ENCODE results near the gene FBXL7.

Gene FBXL7

DNA sequence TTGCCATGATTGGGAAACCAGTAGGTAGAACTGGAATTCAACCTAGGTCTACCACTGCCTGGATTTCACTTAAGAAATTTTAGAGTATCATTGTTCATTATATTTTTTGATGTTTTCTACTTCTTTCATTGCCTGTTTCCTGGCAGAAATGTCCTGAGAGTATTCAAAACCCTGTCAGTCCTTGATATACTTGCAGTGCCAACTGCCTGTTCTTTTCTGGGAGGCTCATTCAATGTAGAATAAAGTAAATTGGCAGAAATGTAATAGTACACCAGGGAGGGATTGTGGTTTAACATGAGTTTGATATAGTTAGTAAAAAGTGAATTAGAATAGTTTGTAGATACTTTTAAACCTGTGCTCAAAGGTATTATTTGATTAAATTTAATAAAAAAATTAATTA is 286.3 kb downstream of the FBXL7 start:
- DNase-seq: no peak

DNA sequence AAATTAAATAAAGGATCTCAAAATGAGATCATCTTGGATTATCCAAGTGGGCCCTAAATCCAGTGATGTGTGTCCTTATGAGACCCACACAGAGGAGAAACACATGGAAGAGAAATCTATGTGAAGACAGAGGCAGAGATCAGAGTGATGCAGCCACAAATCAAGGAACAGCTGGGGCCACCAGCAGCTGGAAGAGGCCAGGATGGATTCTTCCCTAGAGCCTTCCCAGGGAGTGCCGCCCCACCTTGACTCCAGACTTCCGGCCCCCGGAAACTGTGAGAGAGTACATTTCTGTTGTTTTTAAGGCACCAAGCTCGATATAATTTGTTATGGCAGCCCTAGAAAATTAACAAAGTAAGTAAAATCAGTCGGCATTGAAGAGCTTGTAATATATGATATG is 286.9 kb downstream of the FBXL7 start:
- no peak for DNase-seq

DNA sequence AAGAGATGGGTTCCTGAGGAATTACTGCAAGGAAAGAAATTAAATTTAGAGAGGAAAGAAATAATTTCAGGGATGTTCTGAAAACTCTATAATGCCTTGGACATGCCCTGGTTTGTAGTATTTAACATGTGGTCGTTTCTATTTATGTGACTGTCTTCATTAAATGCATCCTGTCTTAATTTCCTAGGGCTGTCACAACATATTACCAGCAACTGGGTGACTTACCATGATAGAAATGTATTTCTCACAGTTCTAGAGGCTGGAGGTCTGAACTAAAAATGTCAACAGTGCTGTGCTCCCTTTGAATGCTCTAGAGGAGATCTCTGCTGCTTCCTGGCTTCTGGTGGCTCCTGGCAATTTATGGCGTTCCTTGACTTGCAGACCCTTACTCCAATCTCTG is 287.7 kb downstream of the FBXL7 start:
- no peak for DNase-seq

DNA sequence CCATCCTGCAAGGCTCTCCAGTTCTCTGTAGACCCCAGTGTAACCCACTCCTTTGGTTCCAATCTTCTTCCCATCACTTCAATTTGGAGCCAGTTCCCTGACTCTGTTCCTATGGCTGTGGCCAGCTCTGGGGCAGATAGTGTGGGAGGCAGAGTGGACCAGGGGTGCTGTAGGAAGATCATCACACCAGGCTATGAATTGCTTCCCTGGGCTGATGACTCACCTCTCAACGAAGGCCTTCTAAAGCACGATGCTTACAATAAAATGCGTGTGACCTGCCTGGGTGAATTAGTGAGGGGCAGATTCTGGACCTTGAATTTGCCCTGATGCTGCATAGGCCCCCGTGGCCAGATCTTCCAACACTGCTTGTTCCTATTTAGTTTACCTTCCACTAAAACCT is 289.7 kb downstream of the FBXL7 start:
- DNase-seq: no peak

DNA sequence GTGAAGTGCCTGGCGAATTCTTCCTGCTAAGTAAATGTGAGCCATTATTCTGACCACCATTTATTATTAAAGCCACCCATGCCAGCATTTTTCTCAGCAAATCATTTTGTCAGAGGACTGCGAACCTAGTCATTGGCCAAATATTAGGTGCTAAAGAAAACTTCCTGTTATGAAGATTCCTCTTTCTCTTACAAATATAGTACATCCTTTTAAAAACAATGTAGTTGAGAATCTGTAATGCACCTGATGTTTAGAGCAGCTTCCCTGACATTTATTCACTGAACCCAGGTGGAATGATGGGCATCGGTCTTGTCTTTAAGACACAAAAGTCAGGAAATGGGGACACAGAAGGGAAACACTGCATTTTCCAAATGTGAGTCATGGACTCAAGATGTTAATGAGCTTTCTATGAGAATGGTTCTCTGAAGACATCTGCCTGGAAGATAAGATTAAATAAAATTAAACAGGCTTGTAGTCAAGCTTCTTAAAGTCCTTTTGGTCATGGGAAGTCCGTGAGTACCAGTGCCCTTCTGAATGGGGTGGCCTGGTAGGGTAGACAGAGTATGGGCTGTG is 290.6 kb downstream of the FBXL7 start:
- DNase-seq: no peak

DNA sequence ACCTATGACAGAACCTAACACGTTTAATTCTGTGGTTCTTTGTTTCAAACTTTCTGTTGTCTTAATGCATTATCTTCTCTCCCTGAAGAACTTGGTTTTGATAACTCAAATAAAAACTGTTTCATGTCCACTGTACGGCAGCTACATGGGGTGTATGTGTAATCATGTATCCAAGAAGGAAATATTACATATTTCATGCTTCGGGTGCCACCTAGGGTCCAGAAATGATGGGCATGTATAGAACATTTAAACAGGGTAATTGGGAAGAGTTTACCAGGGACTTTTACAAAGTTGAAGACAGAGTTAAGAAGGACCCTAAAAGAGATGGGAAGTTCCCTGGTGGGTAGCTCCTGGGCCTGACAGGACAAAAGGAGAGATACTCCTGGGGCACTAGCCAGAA is 291.3 kb downstream of the FBXL7 start:
- no peak for DNase-seq

DNA sequence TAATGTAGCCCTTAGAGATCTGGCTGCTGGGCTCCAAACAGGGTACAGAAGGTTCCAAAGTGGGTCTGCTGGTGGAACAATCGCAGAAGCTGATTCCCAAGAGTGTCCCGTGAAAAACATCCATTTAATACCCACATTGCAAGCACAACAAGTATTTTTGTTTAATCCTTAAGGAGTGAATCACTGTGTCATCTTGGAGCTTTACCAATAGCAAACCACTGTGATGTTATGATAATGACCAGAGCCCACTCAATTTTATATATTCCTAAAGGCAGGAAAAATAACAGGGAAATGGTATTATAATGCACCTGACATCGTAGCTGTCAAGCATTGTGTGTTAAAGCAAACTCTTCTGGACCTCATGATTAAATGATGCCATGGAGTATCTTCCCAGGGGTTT is 291.9 kb downstream of the FBXL7 start:
- DNase-seq: no peak

DNA sequence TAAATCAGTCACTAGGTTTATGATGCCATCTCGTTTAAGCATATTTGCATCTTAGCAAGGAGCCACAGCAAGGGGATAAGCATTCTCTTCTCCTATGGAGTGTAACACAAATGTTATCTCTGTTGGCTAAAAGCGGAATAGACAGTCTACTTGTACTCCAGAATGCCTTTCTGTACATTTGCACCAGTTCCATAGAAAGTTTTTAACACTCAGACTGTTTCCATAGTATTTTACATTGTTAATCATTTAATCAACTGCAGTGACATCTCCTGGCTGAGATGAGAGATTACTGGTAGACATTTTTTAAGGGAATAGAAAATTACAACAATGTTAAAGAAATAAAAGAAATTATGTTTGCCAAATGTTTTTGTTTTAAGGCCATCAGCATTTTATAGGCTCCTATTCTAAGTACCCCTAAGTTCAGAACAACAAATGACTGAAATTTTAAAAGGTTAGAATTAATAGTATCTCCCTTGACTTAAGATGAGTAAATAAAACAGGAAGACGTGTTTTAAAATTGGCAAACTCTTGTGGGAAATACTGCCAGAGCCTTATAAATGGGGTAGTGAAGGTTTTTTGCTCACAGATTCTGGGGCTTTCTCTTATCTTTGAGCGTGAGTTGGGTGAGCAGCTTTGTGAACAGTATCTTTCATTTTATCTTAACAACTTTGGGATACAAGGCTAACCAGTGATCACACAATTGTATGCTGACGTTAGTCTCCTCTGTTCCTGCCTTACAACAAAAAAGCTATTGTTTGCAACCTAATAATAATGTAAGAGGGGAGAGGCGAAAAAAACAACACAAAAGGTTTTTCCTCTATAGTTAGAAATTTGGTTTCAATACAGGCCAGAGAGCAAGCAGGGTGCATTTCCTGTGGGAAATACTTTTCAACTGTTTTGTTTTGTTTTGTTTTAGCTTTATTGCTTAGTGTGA is 294.3 kb downstream of the FBXL7 start:
- no peak for DNase-seq

DNA sequence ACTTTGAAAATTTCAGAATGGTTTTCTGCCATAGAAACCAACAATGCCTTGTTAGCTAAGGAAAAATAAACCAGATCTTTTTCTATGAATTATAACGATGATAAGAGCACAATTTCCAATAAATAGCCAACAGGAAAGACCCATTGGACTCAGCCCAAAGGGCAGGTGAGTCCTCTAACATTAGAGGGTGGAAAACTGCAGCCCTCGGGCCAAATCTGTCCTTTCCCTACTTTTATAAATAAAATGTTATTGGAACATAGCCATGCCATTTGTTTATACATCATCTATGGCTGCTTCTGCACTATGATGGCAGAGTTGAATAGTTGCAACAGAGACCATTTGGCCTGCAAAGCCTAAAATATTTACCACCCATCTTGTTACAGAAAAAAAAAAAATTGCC is 296.1 kb downstream of the FBXL7 start:
- no peak for DNase-seq

DNA sequence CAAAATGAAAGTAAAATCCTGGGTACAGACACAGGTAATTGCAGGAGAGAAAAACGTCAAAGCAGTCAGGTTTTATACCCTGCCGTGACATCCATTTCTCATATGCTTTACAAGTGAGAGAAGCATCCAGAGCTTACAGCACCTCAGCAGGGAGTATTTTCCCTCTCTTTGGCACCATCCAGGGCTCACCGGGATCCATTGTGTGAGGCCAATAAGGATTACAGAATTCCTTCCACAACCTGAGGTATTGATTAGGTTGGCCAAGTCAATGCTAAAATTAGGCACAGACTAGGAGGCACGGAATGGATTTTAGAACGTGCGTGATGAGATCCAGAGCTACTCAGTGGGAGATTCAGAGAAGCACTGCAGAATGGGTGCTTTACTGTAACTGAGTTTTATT is 296.6 kb downstream of the FBXL7 start:
- no peak for DNase-seq

DNA sequence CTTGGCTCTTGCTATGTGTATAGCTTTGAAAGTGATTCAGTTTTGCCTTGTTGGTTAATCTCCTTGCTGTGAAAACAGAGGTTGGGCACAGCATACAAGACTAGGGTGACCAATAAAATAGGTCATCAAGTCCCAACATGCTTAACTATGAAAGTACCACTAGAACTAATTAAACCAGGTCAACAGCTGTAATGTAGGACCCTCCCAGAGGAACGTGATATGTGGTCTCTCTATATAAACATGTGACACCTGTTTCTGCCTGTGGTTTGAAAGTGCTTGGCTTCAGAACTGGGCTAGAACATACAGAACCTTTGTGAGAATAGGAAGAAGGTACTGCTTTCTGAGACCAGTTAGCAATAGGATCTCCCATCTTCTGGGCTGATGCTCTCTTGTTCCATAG is 297.1 kb downstream of the FBXL7 start:
- DNase-seq: no peak

DNA sequence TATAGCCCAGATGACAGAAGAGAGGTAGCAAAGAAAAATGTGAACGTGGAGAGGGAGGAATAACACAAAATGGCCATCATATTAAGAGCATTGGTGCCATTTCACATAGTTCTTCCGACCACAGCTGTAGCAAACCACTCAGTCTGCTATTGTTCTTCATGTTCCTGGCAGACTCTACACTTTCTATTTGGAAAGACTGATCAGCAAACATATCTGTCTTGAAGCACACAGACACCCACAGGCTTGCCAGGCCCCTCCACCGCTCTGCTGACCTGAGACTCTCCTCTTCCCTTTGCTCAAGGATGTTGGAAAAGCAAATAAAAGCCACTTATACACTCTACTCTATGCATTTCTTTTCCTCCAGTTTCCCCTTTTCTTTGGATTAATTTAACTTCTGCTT is 298.0 kb downstream of the FBXL7 start:
- DNase-seq: no peak

DNA sequence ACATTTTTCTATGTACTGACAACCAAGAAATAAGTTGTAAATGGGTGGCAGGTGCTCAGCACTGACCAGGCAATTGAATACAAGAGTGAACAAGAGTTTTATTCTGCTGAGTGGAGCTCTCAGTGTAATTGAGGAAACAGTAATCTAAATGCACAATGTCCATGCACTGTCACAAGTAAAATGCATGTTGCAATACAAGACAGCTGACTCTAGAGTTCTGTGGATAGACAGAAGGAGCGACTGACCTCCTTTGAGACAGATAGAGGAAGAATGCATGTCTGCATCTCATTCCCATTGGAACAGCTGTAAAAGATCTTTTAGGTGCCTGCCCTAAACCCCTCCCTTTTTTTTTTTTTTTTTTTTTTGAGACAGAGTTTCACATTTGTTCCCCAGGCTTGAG is 299.0 kb downstream of the FBXL7 start:
- DNase-seq: no peak

DNA sequence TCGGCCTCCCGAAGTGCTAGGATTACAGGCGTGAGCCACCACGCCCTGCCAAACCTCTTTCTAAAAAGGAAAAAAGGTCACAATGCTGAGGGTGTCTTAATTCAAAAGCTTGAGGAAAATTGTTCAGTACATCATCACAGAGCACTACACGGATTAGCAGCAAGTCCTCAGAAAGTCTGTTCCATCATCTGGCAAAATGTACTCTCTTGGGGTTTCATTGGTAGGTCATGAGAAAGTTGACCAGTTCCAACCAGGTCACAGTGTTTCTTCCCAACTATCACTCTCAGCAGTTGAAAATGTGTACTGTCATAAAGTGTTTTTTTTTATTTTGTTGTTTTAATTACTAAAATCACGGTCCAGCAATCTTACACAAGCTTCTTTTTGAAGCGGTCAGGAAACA is 299.6 kb downstream of the FBXL7 start:
- DNase-seq: no peak

DNA sequence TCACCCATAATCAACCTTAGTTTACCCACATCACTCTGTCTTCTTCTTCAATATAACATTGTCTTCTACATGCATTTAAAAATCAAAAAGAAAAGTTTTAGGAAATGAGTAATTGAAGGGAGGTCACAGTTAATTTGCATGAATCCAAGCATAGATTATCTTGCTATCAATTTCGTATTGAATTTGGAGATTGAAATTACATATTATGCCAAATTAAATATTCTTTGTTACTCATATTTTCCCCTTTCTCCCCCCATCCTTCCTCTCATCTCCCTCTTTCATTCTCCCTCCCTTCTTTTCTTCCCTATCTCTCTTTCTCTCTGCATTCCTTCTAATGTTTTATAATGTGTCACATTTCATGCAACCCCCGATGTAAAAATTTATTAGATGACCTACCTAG is 303.3 kb downstream of the FBXL7 start:
- no peak for DNase-seq

DNA sequence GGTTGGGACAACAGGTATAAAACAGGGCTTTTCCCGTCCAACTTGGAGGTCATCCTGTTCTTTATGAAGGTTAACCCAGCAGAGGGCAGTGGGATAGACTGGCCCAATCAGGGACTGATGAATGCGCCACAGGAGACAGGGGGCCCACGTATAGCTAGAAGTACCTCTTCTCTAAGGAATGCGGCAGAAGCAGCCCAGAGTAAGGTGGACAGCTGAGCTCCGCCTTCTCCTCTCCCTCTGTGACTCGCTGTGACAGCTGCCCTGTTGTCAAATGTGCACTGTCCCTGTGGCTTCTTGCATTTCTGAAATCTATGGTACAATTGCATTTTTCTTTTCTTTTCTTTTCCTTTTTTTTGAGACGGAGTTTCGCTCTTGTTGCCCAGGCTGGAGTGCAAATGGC is 306.6 kb downstream of the FBXL7 start:
- DNase-seq: no peak

DNA sequence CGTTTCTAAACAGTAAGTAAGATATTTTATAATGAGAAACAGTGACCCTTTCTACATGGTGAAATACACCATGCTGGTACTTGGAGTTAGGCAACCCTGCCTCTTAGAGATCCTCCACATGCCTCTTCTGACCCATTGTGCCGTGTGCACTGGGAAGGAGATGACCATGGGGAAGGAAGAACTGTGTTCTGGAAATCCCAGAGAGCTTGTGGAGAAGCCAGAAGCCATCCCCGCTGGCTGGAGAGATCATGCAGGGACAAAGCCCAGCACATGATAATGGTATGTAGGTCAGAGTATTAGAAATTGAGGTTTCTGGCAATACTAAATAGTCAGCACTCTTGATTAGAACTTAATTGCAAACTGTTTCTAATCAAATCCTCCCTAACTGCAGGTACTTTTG is 307.3 kb downstream of the FBXL7 start:
- DNase-seq: no peak

DNA sequence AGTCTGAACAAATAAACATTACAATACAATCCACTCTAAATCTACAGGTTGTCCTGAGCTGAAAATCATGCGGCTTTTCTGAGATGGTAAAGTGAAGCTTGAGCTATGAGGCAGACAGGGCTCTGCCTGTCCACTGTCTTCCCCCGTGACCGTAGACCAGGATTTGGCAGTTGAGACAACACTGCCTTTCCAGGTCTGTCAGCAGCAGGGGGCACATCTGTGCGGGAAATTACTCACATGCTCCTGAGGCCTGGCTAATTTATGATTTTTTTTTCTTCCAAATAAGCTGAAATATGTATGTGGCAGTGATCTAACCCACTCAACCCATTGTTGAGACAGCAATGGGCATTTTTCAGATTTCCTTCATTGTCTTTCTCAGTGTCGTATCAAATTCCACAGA is 307.9 kb downstream of the FBXL7 start:
- no peak for DNase-seq

DNA sequence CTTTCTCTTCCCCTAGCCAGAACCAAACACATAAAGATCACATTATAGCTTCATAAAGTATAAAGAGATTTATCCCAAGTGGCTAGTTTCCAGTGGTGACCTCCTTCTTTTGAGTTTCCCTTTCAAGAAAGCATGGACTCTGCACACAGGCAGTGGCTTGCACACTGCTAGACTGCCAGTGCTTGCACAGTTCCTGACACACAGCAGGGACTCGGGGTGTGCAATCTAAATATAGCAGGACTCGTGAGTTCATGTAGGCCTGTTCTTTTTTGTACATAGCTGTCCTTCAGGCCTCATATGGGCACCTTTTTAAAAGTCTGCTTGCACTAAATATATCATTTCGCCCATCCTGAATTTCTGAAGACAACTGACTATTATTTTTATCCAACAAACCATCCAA is 308.6 kb downstream of the FBXL7 start:
- DNase-seq: no peak

DNA sequence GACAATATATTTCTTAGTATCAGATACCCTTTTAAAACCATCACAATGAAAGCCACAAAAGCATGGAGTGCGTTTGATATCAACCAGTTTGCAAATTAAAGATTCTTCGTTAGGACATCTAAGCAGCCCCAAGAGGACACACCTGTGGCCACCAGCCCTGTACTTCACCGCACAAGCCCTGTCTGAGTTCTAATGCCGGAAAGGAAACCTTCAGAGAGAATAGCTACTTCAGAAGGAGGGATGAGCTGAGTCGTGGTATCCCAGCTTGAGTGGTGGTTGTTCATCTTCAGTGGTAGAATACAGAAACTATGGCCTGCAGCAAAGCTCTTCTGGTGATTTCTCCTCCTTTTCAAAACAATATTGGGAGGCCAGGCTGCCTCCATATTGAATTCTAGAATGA is 319.6 kb downstream of the FBXL7 start:
- DNase-seq: no peak

DNA sequence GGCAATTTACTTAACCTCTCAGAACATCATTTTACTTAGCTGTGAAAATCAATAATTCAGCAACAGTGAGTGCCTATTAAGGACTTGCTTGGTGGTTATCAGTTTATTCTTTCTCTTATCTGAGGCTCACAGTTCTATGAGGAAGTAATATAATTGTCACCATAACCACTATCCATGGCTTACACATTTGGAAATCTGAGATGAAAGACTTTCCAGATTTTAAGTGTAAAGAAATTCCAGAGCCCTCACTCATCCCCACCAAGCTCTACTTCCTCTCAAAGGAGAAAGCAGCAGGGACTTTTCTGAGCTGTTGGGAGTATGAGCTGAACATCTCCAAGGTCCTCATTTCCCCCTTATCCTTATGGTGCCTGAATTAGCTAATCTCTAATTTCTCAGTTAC is 321.5 kb downstream of the FBXL7 start:
- DNase-seq: no peak

DNA sequence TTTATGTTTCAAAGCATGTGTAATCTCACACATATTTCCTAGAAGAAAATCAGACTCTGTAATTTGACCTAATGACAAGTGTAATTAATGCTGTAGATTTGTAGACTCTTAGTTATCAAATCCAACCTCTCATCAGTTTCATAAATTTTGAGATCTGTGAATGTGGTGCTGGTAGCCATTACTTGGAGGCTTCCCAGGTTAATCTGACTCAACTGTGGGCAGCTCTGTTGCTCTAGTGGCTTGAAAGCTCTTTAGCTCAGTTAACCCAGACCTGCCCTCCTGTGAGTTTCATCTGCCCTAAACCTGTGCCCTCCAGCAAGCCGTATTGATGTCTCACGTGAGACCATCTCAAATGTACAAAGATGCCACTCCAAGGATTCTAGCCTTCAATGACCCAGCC is 323.4 kb downstream of the FBXL7 start:
- no peak for DNase-seq

DNA sequence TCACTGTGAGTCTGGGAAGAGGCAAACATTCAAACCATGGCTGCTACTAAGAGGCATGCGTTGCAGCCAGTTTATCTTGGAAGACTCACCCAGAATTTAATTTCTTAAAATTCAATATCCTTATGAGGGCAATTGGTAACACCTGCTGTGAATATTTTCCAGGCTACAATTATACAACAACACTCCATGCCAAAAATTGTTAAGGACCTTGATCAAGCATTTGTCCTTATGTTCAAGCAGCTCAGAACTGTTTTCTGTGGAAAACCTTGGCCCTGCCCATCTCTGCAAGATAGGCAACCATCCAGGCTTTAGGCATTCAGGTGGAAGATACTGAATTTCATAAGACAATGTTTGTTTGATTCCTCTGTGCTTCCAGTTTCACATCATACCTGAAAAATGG is 327.8 kb downstream of the FBXL7 start:
- DNase-seq: no peak

DNA sequence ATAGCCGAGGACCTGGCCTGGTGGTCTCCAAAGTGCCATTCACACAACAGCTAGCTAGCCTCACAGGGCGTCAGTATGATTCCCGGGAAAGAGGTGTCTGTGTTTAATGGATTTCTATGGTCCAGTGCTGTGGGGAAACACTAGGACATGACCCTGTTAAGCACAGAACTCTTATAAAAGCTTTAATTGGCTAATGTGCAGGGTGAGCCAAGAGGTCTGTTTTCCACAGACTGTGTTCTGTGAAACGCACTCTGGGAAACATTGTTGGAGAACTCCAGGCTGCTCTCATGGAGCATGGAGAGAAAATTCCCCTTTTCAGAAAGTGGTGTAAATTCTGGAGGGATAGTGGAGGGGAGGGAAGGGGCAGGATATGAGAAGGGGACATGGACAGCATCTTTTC is 331.4 kb downstream of the FBXL7 start:
- DNase-seq: no peak

DNA sequence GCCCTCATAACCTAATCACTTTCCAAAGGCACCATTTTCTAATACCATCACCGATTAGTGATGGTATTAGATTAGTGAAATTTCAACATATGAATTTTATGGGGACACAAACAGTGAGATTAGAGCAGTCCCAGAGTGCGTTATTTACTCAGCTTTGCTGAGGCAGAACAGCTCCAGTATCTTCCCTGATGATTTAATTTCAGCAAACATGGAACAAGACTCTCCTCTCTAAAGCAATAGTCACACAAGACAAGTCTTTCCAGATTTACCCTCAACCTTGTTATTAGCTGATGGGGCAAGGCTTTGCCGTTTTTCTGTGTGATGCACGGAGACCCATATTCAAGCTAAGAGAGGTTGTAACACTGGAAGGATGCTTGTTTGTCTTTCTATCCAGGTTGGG is 333.4 kb downstream of the FBXL7 start:
- DNase-seq: no peak
